H1 (cell line): Measurements from ENCODE around the gene TCHP. TPM values are rescaled to one million over a fixed set of nuclear protein-coding genes. Genes with fewer than 3 reads are reported as not detected.

Experiments
- HDAC6 ChIP-seq: IDR thresholded peaks from one replicate; pipeline ENCODE4 v1.7.1; 2012; ENCODE audit warnings: low read depth, mild to moderate bottlenecking, inconsistent platforms, low read length, moderate library complexity
- JUN ChIP-seq: IDR thresholded peaks from 2 replicates; pipeline ENCODE4 v1.6.1; 2011; ENCODE audit warnings: low read depth, mild to moderate bottlenecking, improper control_type of control experiment, low read length
- polyA plus RNA-seq, 7 experiments: library from polyadenylated mRNA; depleted of rRNA in 3 of 7; stranded (reverse) in 5 of 7; unstranded in 2 of 7; fragments of >200 nt in 5 of 7; fragments of 200-250 nt in 2 of 7; gene quantifications; 1 replicate in 5 of 7; 2 replicates in 1 of 7; 4 replicates in 1 of 7; pipeline versions ENCODE4 v1.2.1 to v1.2.3, GENCODE V29; 2011 to 2013; ENCODE audit warnings: missing spikeins in 2 of 7, mixed read lengths in 2 of 7
- total RNA-seq: library from RNA; stranded (reverse); fragmentation: NEBNext Ultra II Directional; extraction: Animal tissue kit (Norgen Biotek cat#: 25700); gene quantifications from 2 replicates; pipeline ENCODE4 v1.2.1, GENCODE V29; 2021

Gene TCHP
- total and polyA plus RNA-seq, 2 of the 8 experiments (the other 6 are each of a cell fraction or from before 2014, with no cell fraction given): 2.8 to 4.5 TPM

- TF ChIP-seq HDAC6 (no peak), JUN (no peak)
Observed at GRCh38 chr12:109905301-109905700, 5.2 kb downstream of the TCHP start (continued).
